OCI-LY3 (cell line): Measurements from ENCODE around the gene TNNT3.

Experiments
- CTCF ChIP-seq: fragments of 200-600, 300-600 bp; sonication (generic); IDR thresholded peaks from 2 replicates; pipeline ENCODE4 v1.5.1; 2014; ENCODE audit warnings: antibody characterized with exemption, low read length, low read depth
- EZH2phosphoT487 ChIP-seq: fragments of 200-600 bp; shearing (Covaris generic); IDR thresholded peaks from 2 replicates; pipeline ENCODE4 v1.6.1; 2018; ENCODE audit warnings: antibody characterized with exemption, mixed run types, low read depth

GRCh38 chr11:1871531-1871930, 48.0 kb upstream of the TNNT3 start:
- no peak for TF ChIP-seq CTCF
- TF ChIP-seq EZH2phosphoT487, result no peak
